HG02943 (cell line): Measurements from ENCODE around the gene KIF26A.

Experiments
- ATAC-seq: cut with Tn5 transposase; IDR thresholded peaks from one replicate; pipeline ENCODE4 v1.9.1; 2021; ENCODE audit warnings: mild to moderate bottlenecking, low read depth, moderate library complexity; ENCODE audit not compliant: unreplicated experiment

Gene KIF26A

GRCh38 chr14:104112113-104112505 lies 26.3 kb upstream of the KIF26A start:
- ATAC-seq: no peak

- no peak for ATAC-seq
Measured at GRCh38 chr14:104112609-104113571, 25.5 kb upstream of the KIF26A start.

GRCh38 chr14:104113631-104114420 lies 24.6 kb upstream of the KIF26A start:
- ATAC-seq: no peak

- no peak for ATAC-seq
Measured at GRCh38 chr14:104114421-104115130, 23.8 kb upstream of the KIF26A start.

GRCh38 chr14:104115131-104115600 lies 23.2 kb upstream of the KIF26A start:
- no peak for ATAC-seq

GRCh38 chr14:104115691-104116287 lies 22.6 kb upstream of the KIF26A start:
- no peak for ATAC-seq

GRCh38 chr14:104116288-104116755 lies 22.1 kb upstream of the KIF26A start:
- ATAC-seq: no peak

- no peak for ATAC-seq
Measured at GRCh38 chr14:104116756-104117340, 21.5 kb upstream of the KIF26A start.

- ATAC-seq: no peak
Measured at GRCh38 chr14:104117341-104118005, 20.9 kb upstream of the KIF26A start.

- no peak for ATAC-seq
Measured at GRCh38 chr14:104118006-104118844, 20.2 kb upstream of the KIF26A start.

GRCh38 chr14:104119119-104119487 lies 19.3 kb upstream of the KIF26A start:
- no peak for ATAC-seq

GRCh38 chr14:104119488-104120251 lies 18.7 kb upstream of the KIF26A start:
- ATAC-seq: no peak

GRCh38 chr14:104120281-104120741 lies 18.1 kb upstream of the KIF26A start:
- no peak for ATAC-seq

GRCh38 chr14:104121142-104121541 lies 17.2 kb upstream of the KIF26A start:
- no peak for ATAC-seq

- no peak for ATAC-seq
Measured at GRCh38 chr14:104123879-104124278, 14.5 kb upstream of the KIF26A start.

- ATAC-seq: no peak
Measured at GRCh38 chr14:104125011-104125410, 13.4 kb upstream of the KIF26A start.

- ATAC-seq: no peak
Measured at GRCh38 chr14:104126753-104127152, 11.6 kb upstream of the KIF26A start.

- ATAC-seq: no peak
Measured at GRCh38 chr14:104128981-104129380, 9.4 kb upstream of the KIF26A start.
